Stimulated activated naive CD8-positive, alpha-beta T cell treated with anti-CD3 and anti-CD28 coated beads, Interleukin-15, Interleukin-2, amounts not matched to agents 100 ng/mL and 50 ng/mL, for 24 hours (primary cell): ENCODE data around the gene EYA2.

Source experiments
- H3K27ac Mint-ChIP-seq: one replicate; pipeline ENCODE4 v1.8.0; 2021; ENCODE audit warnings: mild to moderate bottlenecking, mixed read lengths
- H3K27me3 Mint-ChIP-seq: one replicate; pipeline ENCODE4 v1.8.0; 2021; ENCODE audit warnings: mixed read lengths
- H3K36me3 Mint-ChIP-seq: one replicate; pipeline ENCODE4 v1.8.0; 2021; ENCODE audit warnings: low read depth, mixed read lengths
- H3K4me1 Mint-ChIP-seq: one replicate; pipeline ENCODE4 v1.8.0; 2021; ENCODE audit warnings: low read depth, mixed read lengths
- H3K4me3 Mint-ChIP-seq: one replicate; pipeline ENCODE4 v1.8.0; 2021; ENCODE audit warnings: mild to moderate bottlenecking, mixed read lengths
- H3K9me3 Mint-ChIP-seq: one replicate; pipeline ENCODE4 v1.8.0; 2021; ENCODE audit warnings: mixed read lengths

The EYA2 gene

GRCh38 chr20:47066484-47067270, 172.0 kb downstream of the EYA2 start:
- no peak overlapping the region for H3K4me3 Mint-ChIP-seq
- H3K27ac Mint-ChIP-seq, result no peak overlapping the region
- no peaks in the 10 kb centered on the region for H3K36me3 Mint-ChIP-seq
- peaks cover 4% of the 10 kb centered on the region for H3K27me3 Mint-ChIP-seq
- peaks cover 23% of the 10 kb centered on the region for H3K9me3 Mint-ChIP-seq
- H3K4me1 Mint-ChIP-seq, result no peaks in the 10 kb centered on the region

GRCh38 chr20:47067776-47068175, 173.1 kb downstream of the EYA2 start:
- H3K27ac Mint-ChIP-seq, result no peak overlapping the region
- H3K4me3 Mint-ChIP-seq, result no peak overlapping the region
- no peaks in the 10 kb centered on the region for H3K36me3 Mint-ChIP-seq
- H3K9me3 Mint-ChIP-seq, result peaks cover 23% of the 10 kb centered on the region
- peaks cover 4% of the 10 kb centered on the region for H3K27me3 Mint-ChIP-seq
- H3K4me1 Mint-ChIP-seq, result no peaks in the 10 kb centered on the region

GRCh38 chr20:47070176-47070575, 175.5 kb downstream of the EYA2 start:
- H3K27me3 Mint-ChIP-seq, result peaks cover 13% of the 10 kb centered on the region
- no peaks in the 10 kb centered on the region for H3K4me1 Mint-ChIP-seq
- no peaks in the 10 kb centered on the region for H3K36me3 Mint-ChIP-seq
- H3K27ac Mint-ChIP-seq, result no peak overlapping the region
- H3K9me3 Mint-ChIP-seq, result peaks cover 23% of the 10 kb centered on the region
- H3K4me3 Mint-ChIP-seq, result no peak overlapping the region

- Mint-ChIP-seq H3K4me1 (no peaks in the 10 kb centered on the region), H3K4me3 (no peak overlapping the region), H3K9me3 (peaks cover 19% of the 10 kb centered on the region), H3K36me3 (no peaks in the 10 kb centered on the region), H3K27me3 (peaks cover 12% of the 10 kb centered on the region), H3K27ac (no peak overlapping the region)
Observed at GRCh38 chr20:47071646-47072185, 177.1 kb downstream of the EYA2 start.

GRCh38 chr20:47073766-47074475, 179.3 kb downstream of the EYA2 start:
- peaks cover 18% of the 10 kb centered on the region for H3K27me3 Mint-ChIP-seq
- no peaks in the 10 kb centered on the region for H3K4me1 Mint-ChIP-seq
- no peak overlapping the region for H3K4me3 Mint-ChIP-seq
- H3K27ac Mint-ChIP-seq, result peak overlapping the region; percentile 26
- H3K36me3 Mint-ChIP-seq, result no peaks in the 10 kb centered on the region
- H3K9me3 Mint-ChIP-seq, result peaks cover 5% of the 10 kb centered on the region

- Mint-ChIP-seq H3K4me1 (no peaks in the 10 kb centered on the region), H3K27ac (no peak overlapping the region), H3K9me3 (peaks cover 5% of the 10 kb centered on the region), H3K27me3 (peaks cover 29% of the 10 kb centered on the region), H3K4me3 (no peak overlapping the region), H3K36me3 (no peaks in the 10 kb centered on the region)
Observed at GRCh38 chr20:47075263-47075662, 180.6 kb downstream of the EYA2 start.

GRCh38 chr20:47079047-47079446, 184.4 kb downstream of the EYA2 start:
- no peaks in the 10 kb centered on the region for H3K4me1 Mint-ChIP-seq
- no peak overlapping the region for H3K27ac Mint-ChIP-seq
- H3K4me3 Mint-ChIP-seq, result no peak overlapping the region
- peaks cover 37% of the 10 kb centered on the region for H3K27me3 Mint-ChIP-seq
- H3K36me3 Mint-ChIP-seq, result no peaks in the 10 kb centered on the region
- peaks cover 8% of the 10 kb centered on the region for H3K9me3 Mint-ChIP-seq

- Mint-ChIP-seq H3K36me3 (no peaks in the 10 kb centered on the region), H3K4me1 (no peaks in the 10 kb centered on the region), H3K27ac (no peak overlapping the region), H3K4me3 (no peak overlapping the region), H3K9me3 (peaks cover 8% of the 10 kb centered on the region), H3K27me3 (peaks cover 35% of the 10 kb centered on the region)
Observed at GRCh38 chr20:47080365-47080764, 185.7 kb downstream of the EYA2 start.

- Mint-ChIP-seq H3K4me1 (no peaks in the 10 kb centered on the region), H3K9me3 (no peaks in the 10 kb centered on the region), H3K27me3 (peaks cover 11% of the 10 kb centered on the region)
Observed at GRCh38 chr20:47086316-47086715, 191.7 kb downstream of the EYA2 start.

GRCh38 chr20:47088335-47088734, 193.7 kb downstream of the EYA2 start:
- peaks cover 4% of the 10 kb centered on the region for H3K27me3 Mint-ChIP-seq
- H3K27ac Mint-ChIP-seq, result no peak overlapping the region
- H3K36me3 Mint-ChIP-seq, result no peaks in the 10 kb centered on the region
- H3K4me3 Mint-ChIP-seq, result no peak overlapping the region
- no peaks in the 10 kb centered on the region for H3K4me1 Mint-ChIP-seq
- no peaks in the 10 kb centered on the region for H3K9me3 Mint-ChIP-seq

More at GRCh38 chr20:47086316-47086715, 191.7 kb downstream of the EYA2 start:
- H3K36me3 Mint-ChIP-seq, result no peaks in the 10 kb centered on the region
- no peak overlapping the region for H3K27ac Mint-ChIP-seq
- H3K4me3 Mint-ChIP-seq, result no peak overlapping the region

GRCh38 chr20:47089151-47089550, 194.5 kb downstream of the EYA2 start:
- H3K9me3 Mint-ChIP-seq, result no peaks in the 10 kb centered on the region
- no peaks in the 10 kb centered on the region for H3K4me1 Mint-ChIP-seq
- H3K36me3 Mint-ChIP-seq, result no peaks in the 10 kb centered on the region
- no peak overlapping the region for H3K27ac Mint-ChIP-seq
- no peaks in the 10 kb centered on the region for H3K27me3 Mint-ChIP-seq
- H3K4me3 Mint-ChIP-seq, result no peak overlapping the region

- Mint-ChIP-seq H3K4me1 (no peaks in the 10 kb centered on the region), H3K27ac (no peak overlapping the region), H3K9me3 (peaks cover 3% of the 10 kb centered on the region), H3K27me3 (no peaks in the 10 kb centered on the region), H3K36me3 (no peaks in the 10 kb centered on the region), H3K4me3 (no peak overlapping the region)
Observed at GRCh38 chr20:47090835-47091234, 196.2 kb downstream of the EYA2 start.

- Mint-ChIP-seq H3K9me3 (peaks cover 3% of the 10 kb centered on the region), H3K4me3 (no peak overlapping the region), H3K27me3 (peaks cover 5% of the 10 kb centered on the region), H3K27ac (no peak overlapping the region), H3K4me1 (no peaks in the 10 kb centered on the region), H3K36me3 (no peaks in the 10 kb centered on the region)
Observed at GRCh38 chr20:47093320-47093966, 198.8 kb downstream of the EYA2 start.

GRCh38 chr20:47095690-47096089, 201.0 kb downstream of the EYA2 start:
- Mint-ChIP-seq H3K9me3 (peaks cover 3% of the 10 kb centered on the region), H3K4me3 (no peak overlapping the region), H3K27me3 (peaks cover 17% of the 10 kb centered on the region), H3K4me1 (no peaks in the 10 kb centered on the region), H3K27ac (no peak overlapping the region), H3K36me3 (no peaks in the 10 kb centered on the region)
